HG03095 (cell line): Measurements from ENCODE around the gene PSKH1.
"Not testable (repeated sequence)": the region's sequence is repeated elsewhere in the genome, so short reads cannot be mapped to it uniquely, and the experiment has no call there.

Experiments
- ATAC-seq: cut with Tn5 transposase; IDR thresholded peaks from one replicate; pipeline ENCODE4 v1.9.1; 2021; ENCODE audit warnings: moderate library complexity; ENCODE audit not compliant: unreplicated experiment

PSKH1 gene

GRCh38 chr16:67892899-67893742 lies at the start of gene PSKH1:
PSKH1 (plus strand) TSS chr16:67893254; CDS start chr16:67908750, 15,496 bp downstream.
- ATAC-seq, result peak; percentile 87

- no peak for ATAC-seq
Observed at GRCh38 chr16:67843343-67843765, 49.7 kb upstream of the PSKH1 start.

- no peak for ATAC-seq
Observed at GRCh38 chr16:67844497-67844896, 48.6 kb upstream of the PSKH1 start.

DNA sequence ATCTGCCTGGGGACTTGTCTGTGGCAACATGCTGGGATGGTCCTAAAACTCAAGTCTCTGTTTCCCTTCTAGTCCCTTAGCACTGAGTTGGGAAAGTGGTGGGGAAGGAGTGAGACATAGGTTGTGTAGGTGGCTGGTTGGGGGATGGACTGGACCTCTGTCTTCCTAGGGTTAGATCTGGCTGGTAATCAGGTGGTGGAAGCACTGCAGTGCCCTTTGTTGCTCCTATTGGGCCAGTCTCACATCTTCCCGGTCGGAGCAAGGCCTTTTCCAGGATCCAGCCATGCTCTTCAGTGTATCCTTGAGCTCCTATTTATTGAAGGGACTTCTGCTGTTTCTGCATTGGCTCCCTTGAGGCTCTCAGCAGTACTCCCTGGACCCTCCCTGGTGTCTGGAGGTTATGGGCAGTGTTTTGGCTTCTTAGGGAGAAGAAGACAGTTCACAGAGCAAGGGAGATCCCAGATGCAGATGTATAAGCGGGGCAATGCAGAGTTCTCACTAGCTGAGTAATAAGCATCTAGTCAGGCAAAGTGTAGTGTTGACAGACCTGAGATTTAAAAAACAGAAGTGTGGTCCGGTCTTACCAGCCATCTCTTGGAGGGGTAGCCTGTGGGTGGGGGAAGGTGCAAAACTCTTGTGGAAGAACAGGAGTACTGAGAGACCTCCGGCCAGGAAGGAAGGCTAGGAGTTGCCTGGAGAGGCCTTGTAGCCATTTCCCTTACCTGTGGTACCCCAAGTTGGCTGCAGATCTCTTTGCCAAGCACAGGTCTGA lies 47.6 kb upstream of the PSKH1 start:
- ATAC-seq, result no peak

GRCh38 chr16:67846063-67846319 lies 47.1 kb upstream of the PSKH1 start:
- no peak for ATAC-seq

- peak; percentile 52 for ATAC-seq
Observed at GRCh38 chr16:67846320-67847063, 46.6 kb upstream of the PSKH1 start, which contains the start of gene NUTF2. NUTF2 (plus strand) TSS chr16:67846933; CDS start chr16:67865131, 18,198 bp downstream.

- ATAC-seq, result peak; percentile 25
Observed at GRCh38 chr16:67847064-67847861, 45.8 kb upstream of the PSKH1 start, which contains the start of gene CENPT. CENPT (minus strand) TSS chr16:67847693; CDS start chr16:67833859, 13,834 bp downstream.

GRCh38 chr16:67848118-67848517 lies 44.9 kb upstream of the PSKH1 start:
- no peak for ATAC-seq

- ATAC-seq, result no peak
Observed at GRCh38 chr16:67853670-67854069, 39.4 kb upstream of the PSKH1 start.

DNA sequence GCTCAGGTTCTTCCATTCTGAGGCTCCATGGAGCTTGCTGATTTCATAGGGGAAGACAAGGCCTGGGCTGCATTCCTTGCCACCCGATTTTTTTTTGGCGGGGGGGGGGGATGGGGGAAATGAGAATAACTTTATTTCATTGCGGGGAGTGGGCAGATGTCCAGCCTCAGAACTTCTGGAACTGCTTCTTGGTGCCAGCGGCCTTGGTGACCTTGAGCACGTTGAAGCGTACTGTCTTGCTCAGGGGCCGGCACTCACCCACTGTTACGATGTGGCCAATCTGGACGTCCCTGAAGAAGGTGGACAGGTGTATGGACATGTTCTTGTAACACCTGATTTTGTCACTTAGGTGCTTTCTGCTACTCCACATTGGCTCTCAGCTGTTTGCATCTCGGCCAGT lies 37.3 kb upstream of the PSKH1 start:
- ATAC-seq, result no peak

- ATAC-seq, result no peak
Observed at GRCh38 chr16:67856927-67857546, 36.0 kb upstream of the PSKH1 start.

DNA sequence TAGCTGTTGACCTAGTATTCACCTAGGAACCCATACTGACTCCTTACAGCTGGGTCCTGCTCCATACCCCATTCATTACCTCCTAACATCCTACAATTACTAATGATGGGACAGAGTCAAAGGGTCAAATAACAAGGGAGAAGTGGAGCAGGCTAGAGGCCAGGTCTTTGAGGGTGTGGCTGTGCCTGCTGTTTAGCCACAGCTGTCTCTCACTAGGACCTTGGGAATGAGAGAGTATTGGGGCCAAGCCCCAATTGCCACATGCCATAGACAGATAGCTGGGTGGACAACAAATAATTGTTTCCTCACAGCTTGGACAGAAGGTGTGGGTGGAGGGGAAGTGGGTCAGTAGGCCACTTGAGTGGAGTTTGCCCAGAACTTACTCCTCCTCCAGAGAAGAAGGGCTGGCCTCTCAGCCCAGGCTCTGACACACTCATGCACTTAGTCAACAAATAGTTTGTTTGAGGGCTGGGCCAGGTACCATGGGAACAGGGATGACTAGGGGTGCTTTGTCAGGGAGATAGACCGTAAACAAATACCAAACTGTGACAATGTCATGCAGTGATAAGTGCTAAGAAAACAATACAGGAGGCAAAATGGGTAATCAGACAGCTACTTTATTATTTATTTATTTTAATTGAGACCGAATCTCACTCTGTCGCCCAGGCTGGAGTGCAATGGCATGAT lies 35.4 kb upstream of the PSKH1 start:
- no peak for ATAC-seq

GRCh38 chr16:67858500-67858899 lies 34.6 kb upstream of the PSKH1 start:
- ATAC-seq, result no peak

- no peak for ATAC-seq
Observed at GRCh38 chr16:67860589-67861398, 32.3 kb upstream of the PSKH1 start.

GRCh38 chr16:67861877-67862276 lies 31.2 kb upstream of the PSKH1 start:
- ATAC-seq, result no peak

DNA sequence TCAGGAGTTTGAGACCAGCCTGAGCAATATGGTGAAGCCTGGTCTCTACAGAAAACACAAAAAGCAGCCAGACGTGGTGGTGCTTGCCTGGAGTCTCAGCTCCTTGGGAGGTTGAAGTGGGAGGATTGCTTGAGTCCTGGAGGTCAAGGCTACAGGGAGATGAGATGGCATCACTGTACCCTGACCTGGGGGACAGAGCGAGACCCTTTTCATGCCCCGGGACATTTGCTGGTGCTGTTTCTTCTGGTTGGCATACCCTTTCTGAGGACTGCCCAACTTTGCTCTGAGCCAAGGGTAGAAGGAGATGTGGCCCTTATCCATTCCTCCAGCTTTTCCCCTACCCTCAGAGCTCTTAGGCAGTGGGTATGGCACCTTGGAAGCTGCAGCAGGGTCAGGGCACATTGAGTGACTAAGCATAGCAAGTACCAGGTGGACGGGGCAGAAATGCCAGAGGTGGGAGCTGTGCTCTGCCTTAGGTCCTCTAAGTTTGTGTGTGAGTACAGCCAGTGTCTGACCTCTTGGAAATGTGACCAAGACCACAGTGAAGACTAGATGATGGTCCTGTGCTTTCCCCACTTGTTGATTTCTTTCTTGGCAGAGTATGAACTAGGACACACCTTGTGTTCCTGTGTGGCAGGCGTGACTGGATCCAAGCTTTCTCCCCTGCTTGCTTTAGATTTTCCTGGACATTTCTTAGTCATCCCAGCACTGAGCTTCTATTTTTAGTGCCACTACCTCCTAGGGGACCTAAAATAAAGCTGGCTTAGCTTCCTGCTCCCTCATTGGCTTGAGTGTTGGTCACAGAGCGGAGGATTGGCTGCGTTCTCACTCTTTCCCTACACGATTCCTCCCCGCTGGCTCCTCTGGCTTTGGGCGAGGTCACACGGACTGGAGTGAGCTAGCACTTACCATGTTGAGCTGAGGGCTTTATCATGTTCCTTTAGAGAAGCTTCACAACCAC lies 30.2 kb upstream of the PSKH1 start:
- no peak for ATAC-seq

- not testable (repeated sequence) for ATAC-seq
Observed at GRCh38 chr16:67864044-67864443, 29.0 kb upstream of the PSKH1 start.

GRCh38 chr16:67864594-67864993 lies 28.5 kb upstream of the PSKH1 start:
- no peak for ATAC-seq
